HG03095 (cell line): ENCODE data around the gene EIPR1.
"Not testable (repeated sequence)": the region's sequence is repeated elsewhere in the genome, so short reads cannot be mapped to it uniquely, and the experiment has no call there.

Source experiments
- ATAC-seq: cut with Tn5 transposase; IDR thresholded peaks from one replicate; pipeline ENCODE4 v1.9.1; 2021; ENCODE audit warnings: moderate library complexity; ENCODE audit not compliant: unreplicated experiment

The EIPR1 gene

GRCh38 chr2:3291113-3291512 lies 86.5 kb downstream of the EIPR1 start:
- no peak for ATAC-seq

GRCh38 chr2:3290655-3291054 lies 87.0 kb downstream of the EIPR1 start:
- no peak for ATAC-seq

- ATAC-seq: no peak
These were observed 87.6 kb downstream of the EIPR1 start for GRCh38 chr2:3289971-3290370.

GRCh38 chr2:3289526-3289925 lies 88.1 kb downstream of the EIPR1 start:
- no peak for ATAC-seq

GRCh38 chr2:3289171-3289515 lies 88.5 kb downstream of the EIPR1 start:
- no peak for ATAC-seq

- no peak for ATAC-seq
These were observed 89.0 kb downstream of the EIPR1 start for GRCh38 chr2:3288470-3289170.

- no peak for ATAC-seq
These were observed 89.7 kb downstream of the EIPR1 start for GRCh38 chr2:3287896-3288295.

- ATAC-seq: not testable (repeated sequence)
These were observed 91.0 kb downstream of the EIPR1 start for GRCh38 chr2:3286646-3287036.

GRCh38 chr2:3285901-3286645 lies 91.5 kb downstream of the EIPR1 start:
- ATAC-seq: no peak

GRCh38 chr2:3284657-3285630 lies 92.7 kb downstream of the EIPR1 start:
- ATAC-seq: no peak

- not testable (repeated sequence) for ATAC-seq
These were observed 93.6 kb downstream of the EIPR1 start for GRCh38 chr2:3283876-3284656.

- no peak for ATAC-seq
These were observed 94.4 kb downstream of the EIPR1 start for GRCh38 chr2:3283206-3283605.

GRCh38 chr2:3282056-3282998 lies 95.3 kb downstream of the EIPR1 start:
- no peak for ATAC-seq

- ATAC-seq: no peak
These were observed 96.7 kb downstream of the EIPR1 start for GRCh38 chr2:3280683-3281520.

- no peak for ATAC-seq
These were observed 97.4 kb downstream of the EIPR1 start for GRCh38 chr2:3280197-3280596.

- no peak for ATAC-seq
These were observed 98.2 kb downstream of the EIPR1 start for GRCh38 chr2:3279236-3279960.

GRCh38 chr2:3278521-3279218 lies 98.9 kb downstream of the EIPR1 start:
- ATAC-seq: no peak
